IMR-90 (cell line): ENCODE results near the gene ADCY9. TPM values are rescaled to one million over a fixed set of nuclear protein-coding genes. Genes with fewer than 3 reads are reported as not detected.

Source experiments
- ATAC-seq: fragments of 200-7000 bp; cut with Tn5 transposase; 2 replicates; pipeline ENCODE4 v1.9.1; 2020; ENCODE audit warnings: low read depth, mild to moderate bottlenecking, moderate library complexity
- BruUV-seq: library from RNA; stranded (reverse); fragments of 400-500 nt; replicated peaks from 2 replicates; lab custom pipeline; 2021; lab: Mats Ljungman, UMichigan
- CTCF ChIA-PET: fragments of 300-600 bp; formaldehyde crosslinking; extraction: SDS; loops from one replicate; lab custom pipeline; 2021; ENCODE audit warnings: antibody characterized with exemption; lab: Yijun Ruan, JAX
- POLR2A ChIA-PET: fragments of 300-600 bp; sonication (Branson Sonifier 250); formaldehyde crosslinking; loops from one replicate; lab custom pipeline; 2022; ENCODE audit warnings: antibody characterized with exemption; ENCODE audit not compliant: unreplicated experiment; lab: Charles Lee
- DNase-seq: peaks from one replicate; pipeline ENCODE4 v3.0.0; 2013
- H2AFZ ChIP-seq: replicated peaks from 2 replicates; pipeline ENCODE3; 2013; ENCODE audit warnings: low read length, mild to moderate bottlenecking; ENCODE audit not compliant: poor library complexity
- H2AK5ac ChIP-seq: 2 replicates; pipeline ENCODE4 v1.6.1; 2013; ENCODE audit warnings: low read depth, low read length, inconsistent platforms
- H2AK9ac ChIP-seq: replicated peaks from 2 replicates; pipeline ENCODE3; 2013; ENCODE audit warnings: mild to moderate bottlenecking, low read depth, low read length, moderate library complexity; ENCODE audit not compliant: poor library complexity
- H2BK120ac ChIP-seq: 2 replicates; pipeline ENCODE4 v1.6.1; 2013; ENCODE audit warnings: low read depth, low read length, inconsistent platforms
- H2BK15ac ChIP-seq: 3 replicates; pipeline ENCODE4 v1.6.1; 2013; ENCODE audit warnings: low read depth, low read length, inconsistent platforms
- H2BK20ac ChIP-seq: 2 replicates; pipeline ENCODE4 v1.6.1; 2013; ENCODE audit warnings: low read depth, mild to moderate bottlenecking, inconsistent platforms, low read length, moderate library complexity
- H2BK5ac ChIP-seq: 2 replicates; pipeline ENCODE4 v1.6.1; 2013; ENCODE audit warnings: mild to moderate bottlenecking, low read depth, low read length, inconsistent platforms; ENCODE audit not compliant: poor library complexity, severe bottlenecking
- H3K14ac ChIP-seq: replicated peaks from 2 replicates; pipeline ENCODE4 v1.6.1; 2013; ENCODE audit warnings: low read depth, low read length, inconsistent platforms
- H3K18ac ChIP-seq: 2 replicates; pipeline ENCODE4 v1.6.1; 2013; ENCODE audit warnings: low read depth, low read length, control low read depth
- H3K23ac ChIP-seq: 2 replicates; pipeline ENCODE4 v1.6.1; 2013; ENCODE audit warnings: low read depth, low read length, inconsistent platforms
- H3K27ac ChIP-seq: 2 replicates; pipeline ENCODE4 v1.5.1; 2013; ENCODE audit warnings: mild to moderate bottlenecking, control low read depth, low read length; ENCODE audit not compliant: insufficient read depth
- H3K27me3 ChIP-seq: 2 replicates; pipeline ENCODE4 v1.6.1; 2013; ENCODE audit warnings: low read length; ENCODE audit not compliant: control insufficient read depth, insufficient read depth
- H3K36me3 ChIP-seq: 2 replicates; pipeline ENCODE4 v1.6.1; 2013; ENCODE audit warnings: low read length, mixed read lengths; ENCODE audit not compliant: control insufficient read depth, insufficient read depth
- H3K4ac ChIP-seq: 2 replicates; pipeline ENCODE4 v1.6.1; 2013; ENCODE audit warnings: low read depth, low read length, inconsistent platforms
- H3K4me1 ChIP-seq: 2 replicates; pipeline ENCODE4 v1.6.1; 2013; ENCODE audit warnings: low read length, mixed read lengths; ENCODE audit not compliant: control insufficient read depth, insufficient read depth
- H3K4me2 ChIP-seq: 2 replicates; pipeline ENCODE4 v1.6.1; 2013; ENCODE audit warnings: low read depth, mild to moderate bottlenecking, control low read depth, low read length, moderate library complexity
- H3K4me3 ChIP-seq: 2 replicates; pipeline ENCODE4 v1.5.1; 2013; ENCODE audit warnings: low read depth, mild to moderate bottlenecking, control low read depth, low read length, moderate library complexity; ENCODE audit not compliant: insufficient read depth
- H3K56ac ChIP-seq: 2 replicates; pipeline ENCODE4 v1.6.1; 2013; ENCODE audit warnings: low read length, inconsistent platforms; ENCODE audit not compliant: insufficient read depth; ENCODE audit errors: extremely low read depth
- H3K79me1 ChIP-seq, 2 experiments: 2 replicates each; pipeline ENCODE4 v1.6.1; 2013; ENCODE audit warnings: low read length in 2 of 2, inconsistent platforms in 1 of 2, low read depth in 1 of 2
- H3K9ac ChIP-seq: 2 replicates; pipeline ENCODE4 v1.6.1; 2013; ENCODE audit warnings: low read depth, low read length, control low read depth
- H3K9me1 ChIP-seq: 2 replicates; pipeline ENCODE4 v1.6.1; 2013; ENCODE audit warnings: low read length, inconsistent platforms; ENCODE audit not compliant: insufficient read depth
- H3K9me3 ChIP-seq: 2 replicates; pipeline ENCODE4 v1.6.1; 2013; ENCODE audit warnings: low read length; ENCODE audit not compliant: control insufficient read depth, insufficient read depth
- H4K20me1 ChIP-seq: 2 replicates; pipeline ENCODE4 v1.6.1; 2013; ENCODE audit warnings: low read length, inconsistent platforms; ENCODE audit not compliant: insufficient read depth
- H4K5ac ChIP-seq: 2 replicates; pipeline ENCODE4 v1.6.1; 2013; ENCODE audit warnings: mild to moderate bottlenecking, low read depth, low read length, control low read depth
- H4K8ac ChIP-seq, 2 experiments: 2 replicates each; pipeline ENCODE4 v1.6.1; 2013; ENCODE audit warnings: low read depth in 2 of 2, low read length in 2 of 2, control low read depth in 1 of 2, inconsistent platforms in 1 of 2
- H4K91ac ChIP-seq: 2 replicates; pipeline ENCODE4 v1.6.1; 2013; ENCODE audit warnings: low read depth, low read length, inconsistent platforms; ENCODE audit not compliant: insufficient read depth
- CEBPB ChIP-seq: IDR thresholded peaks from 2 replicates; pipeline ENCODE4 v1.6.1; 2012; ENCODE audit warnings: low read depth, low read length, improper control_type of control experiment
- SMC3 ChIP-seq: fragments of 150-350 bp; IDR thresholded peaks from 2 replicates; pipeline ENCODE4 v1.6.1; 2016; ENCODE audit warnings: low read depth, mild to moderate bottlenecking, antibody characterized with exemption, low read length, moderate library complexity
- WGBS, 2 experiments: methylation state at CpG; one replicate each; pipeline versions ENCODE4 v1.1.5 to v1.1.7; 2013; ENCODE audit warnings: missing lambda C conversion rate in 2 of 2; ENCODE audit not compliant: insufficient read length in 1 of 2; ENCODE audit errors: extremely low coverage in 2 of 2; 5-methylcytosine and 5-hydroxymethylcytosine counted together
- dilution Hi-C: fragments of 300-500 bp; cut with HindIII; formaldehyde crosslinking; loops from one replicate; pipeline ENCODE4 v1.14.3; 2018; ENCODE audit warnings: low sequenced_read_pairs; ENCODE audit not compliant: unreplicated experiment
- in situ Hi-C: fragments of 300-500 bp; cut with MboI; formaldehyde crosslinking; loops from 3 replicates; pipeline ENCODE4 v1.14.3; 2019; ENCODE audit warnings: low sequenced_read_pairs, inconsistent platforms, mixed read lengths
- intact Hi-C: fragments of 100-400 bp; cut with micrococcal nuclease; formaldehyde crosslinking; loops from 2 replicates; pipeline ENCODE4 v1.10.0; 2022
- polyA plus RNA-seq, 3 experiments: library from polyadenylated mRNA; depleted of rRNA; stranded (reverse); fragments of >200 nt; gene quantifications; 2 replicates each; pipeline ENCODE4 v1.2.3, GENCODE V29; 2012; ENCODE audit warnings: low replicate concordance in 1 of 3
- total RNA-seq: library from RNA; depleted of rRNA; stranded (reverse); fragments of >200 nt; gene quantifications from 2 replicates; pipeline ENCODE4 v1.2.3, GENCODE V29; 2012

The ADCY9 gene
- total and polyA plus RNA-seq, 2 of the 4 experiments (the other 2 are of a cell fraction): 5.4 to 12.5 TPM

DNA sequence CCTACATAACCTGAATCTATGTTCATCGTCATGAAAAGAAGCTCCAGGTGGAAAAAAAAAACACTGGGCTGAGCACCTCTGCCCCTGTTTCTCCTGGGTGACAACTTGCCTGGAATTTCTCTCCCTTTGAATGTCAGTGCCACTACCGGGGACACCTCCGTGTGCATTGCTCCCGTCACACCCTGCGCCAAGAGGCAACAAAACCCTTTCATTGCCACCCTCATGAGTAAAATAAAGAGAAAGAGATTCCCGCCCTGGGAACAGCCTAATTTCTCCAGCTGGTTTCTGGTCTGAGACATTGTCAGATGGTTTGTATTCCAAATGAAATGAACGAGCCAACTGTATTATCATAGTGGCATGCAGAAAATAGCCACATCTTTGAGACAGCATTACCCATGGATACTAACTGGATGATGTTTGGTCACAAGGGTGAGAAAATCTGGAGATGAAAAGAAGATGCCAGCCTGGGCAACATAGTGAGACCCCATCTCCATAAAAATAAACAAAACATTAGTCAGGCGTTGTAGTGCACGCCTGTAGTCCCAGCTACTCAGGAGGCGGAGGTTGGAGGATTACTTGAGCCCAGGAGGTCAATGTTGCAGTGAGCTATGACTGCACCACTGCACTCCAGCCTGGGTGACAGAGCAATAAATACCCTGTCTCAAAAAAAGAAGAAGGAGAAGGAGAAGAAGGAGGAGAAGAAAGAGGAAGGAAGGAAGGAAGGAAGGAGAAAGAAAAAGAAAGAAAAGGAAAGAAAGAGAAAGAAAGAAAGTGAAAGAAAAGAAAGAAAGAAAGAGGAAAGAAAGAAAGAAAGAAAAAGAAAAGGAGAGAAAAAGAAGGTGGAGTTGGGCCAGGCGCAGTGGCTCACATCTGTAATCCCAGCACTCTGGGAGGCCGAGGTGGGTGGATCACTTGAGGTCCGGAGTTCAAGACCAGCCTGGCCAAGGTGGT, 42.2 kb upstream of the ADCY9 start:
- ChIA-PET CTCF (no interaction called here), POLR2A (no interaction called here)
- no peak for DNase-seq
- H3K79me1 ChIP-seq: no peaks in the 10 kb centered on the region
- H3K9ac ChIP-seq: no peak overlapping the region
- in situ Hi-C loops: no loop called here
- no peak overlapping the region for H3K4ac ChIP-seq
- no peak overlapping the region for H3K14ac ChIP-seq
- WGBS, 2 experiments: 50% methylated on average over 1 of the region's 13 CpGs; no CpG with 5 or more reads in 1 of the 2 experiments
- no peaks in the 10 kb centered on the region for H3K36me3 ChIP-seq
- no TSS peak for BruUV-seq
- H3K9me3 ChIP-seq: 0 out of 2 replicates have a peak, but pooled peaks cover 2% of the 10 kb centered on the region
- no peaks in the 10 kb centered on the region for H3K4me1 ChIP-seq
- no peak overlapping the region for H2AK5ac ChIP-seq
- TF ChIP-seq SMC3 (no peak), CEBPB (no peak)
- no peak overlapping the region for H4K5ac ChIP-seq
- no peak overlapping the region for H3K23ac ChIP-seq
- H2BK15ac ChIP-seq: no peak overlapping the region
- no peak for ATAC-seq
- no peak overlapping the region for H2BK120ac ChIP-seq
- H2AK9ac ChIP-seq: no peak overlapping the region
- dilution Hi-C loops: no loop called here
- H2AFZ ChIP-seq: no peak overlapping the region
- H3K27ac ChIP-seq: no peak overlapping the region
- H2BK5ac ChIP-seq: no peak overlapping the region
- no peak overlapping the region for H3K4me3 ChIP-seq
- H3K56ac ChIP-seq: no peak overlapping the region
- H3K4me2 ChIP-seq: no peak overlapping the region
- intact Hi-C loops: no loop called here
- H4K20me1 ChIP-seq: no peaks in the 10 kb centered on the region
- H4K91ac ChIP-seq: no peak overlapping the region
- H3K27me3 ChIP-seq: peaks cover 11% of the 10 kb centered on the region
- no peak overlapping the region for H4K8ac ChIP-seq
- H2BK20ac ChIP-seq: no peak overlapping the region
- H3K9me1 ChIP-seq: no peaks in the 10 kb centered on the region
- H3K18ac ChIP-seq: no peak overlapping the region
